A673 (cell line): Measurements from ENCODE around the gene PHF21A. TPM values are rescaled to one million over a fixed set of nuclear protein-coding genes. Genes with fewer than 3 reads are reported as not detected.

Experiments used
- BruUV-seq: library from RNA; stranded (reverse); fragments of 400-500 nt; replicated peaks from 2 replicates; lab custom pipeline; 2021; lab: Mats Ljungman, UMichigan
- CTCF ChIA-PET: fragments of 300-600 bp; sonication (Branson Sonifier 250); formaldehyde crosslinking; loops from one replicate; lab custom pipeline; 2022; ENCODE audit warnings: antibody characterized with exemption; lab: Charles Lee
- POLR2A ChIA-PET: fragments of 300-600 bp; sonication (Branson Sonifier 250); formaldehyde crosslinking; loops from one replicate; lab custom pipeline; 2022; ENCODE audit warnings: antibody characterized with exemption; ENCODE audit not compliant: low non-redundant PET; lab: Charles Lee
- DNase-seq: peaks from one replicate; pipeline ENCODE4 v3.0.0-alpha.2; 2015; ENCODE audit warnings: low spot score
- H3K27ac ChIP-seq: fragments of 200-600 bp; sonication (generic); 2 replicates; pipeline ENCODE4 v1.5.1; 2016; ENCODE audit warnings: mixed run types, low read depth, mild to moderate bottlenecking, mixed read lengths, antibody characterized with exemption, low read length; ENCODE audit not compliant: poor library complexity, severe bottlenecking
- H3K27me3 ChIP-seq: fragments of 200-600 bp; sonication (generic); replicated peaks from 2 replicates; pipeline ENCODE4 v1.6.1; 2017; ENCODE audit warnings: mixed run types, low read depth, mild to moderate bottlenecking, mixed read lengths, antibody characterized with exemption, low read length; ENCODE audit not compliant: insufficient read depth, poor library complexity
- H3K36me3 ChIP-seq: fragments of 200-600 bp; sonication (generic); 2 replicates; pipeline ENCODE4 v1.6.1; 2016; ENCODE audit warnings: mixed run types, mild to moderate bottlenecking, mixed read lengths, antibody characterized with exemption, low read length; ENCODE audit not compliant: insufficient read depth, poor library complexity, severe bottlenecking
- H3K4me1 ChIP-seq: fragments of 200-600 bp; sonication (generic); 2 replicates; pipeline ENCODE4 v1.6.1; 2017; ENCODE audit warnings: mixed run types, mild to moderate bottlenecking, mixed read lengths, antibody characterized with exemption, low read length; ENCODE audit not compliant: insufficient read depth, poor library complexity, severe bottlenecking
- H3K4me3 ChIP-seq: fragments of 200-600 bp; sonication (generic); 2 replicates; pipeline ENCODE4 v1.5.1; 2016; ENCODE audit warnings: low read depth, mixed run types, mild to moderate bottlenecking, mixed read lengths, low read length; ENCODE audit not compliant: poor library complexity, severe bottlenecking
- H3K9me3 ChIP-seq: fragments of 200-600 bp; sonication (generic); 2 replicates; pipeline ENCODE4 v1.6.1; 2016; ENCODE audit warnings: mixed run types, low read depth, mild to moderate bottlenecking, mixed read lengths, antibody characterized with exemption, low read length; ENCODE audit not compliant: poor library complexity, severe bottlenecking
- CTCF ChIP-seq: fragments of 300-800, 200-600 bp; sonication (generic); conservative IDR thresholded peaks from 2 replicates; pipeline ENCODE4 v1.5.1; 2017; ENCODE audit warnings: low read depth, mild to moderate bottlenecking, antibody characterized with exemption, low read length, moderate library complexity, mixed read lengths
- EZH2 ChIP-seq: fragments of 200-600 bp; sonication (generic); IDR thresholded peaks from 2 replicates; pipeline ENCODE4 v1.6.1; 2017; ENCODE audit warnings: borderline replicate concordance, low read depth, mild to moderate bottlenecking, mixed read lengths, antibody characterized with exemption, low read length; ENCODE audit not compliant: poor library complexity, severe bottlenecking
- intact Hi-C: fragments of 100-400 bp; cut with micrococcal nuclease; formaldehyde crosslinking; loops from one replicate; pipeline ENCODE4 v1.10.0; 2022; ENCODE audit not compliant: unreplicated experiment
- total RNA-seq: library from RNA; stranded (reverse); gene quantifications from 2 replicates; pipeline ENCODE4 v1.2.3, GENCODE V29; 2021

The PHF21A gene
- total RNA-seq, 1 experiment from 2014 or later: 77.2 TPM

GRCh38 chr11:46143049-46143806 lies 22.0 kb upstream of the PHF21A start:
- Histone ChIP-seq H3K36me3 (no peaks in the 10 kb centered on the region), H3K27me3 (no peaks in the 10 kb centered on the region), H3K4me1 (no peaks in the 10 kb centered on the region), H3K4me3 (no peak overlapping the region), H3K27ac (no peak overlapping the region), H3K9me3 (no peaks in the 10 kb centered on the region)
- TF ChIP-seq CTCF (no peak), EZH2 (no peak)
- DNase-seq: no peak
- ChIA-PET POLR2A (no interaction called here), CTCF (no interaction called here)
- BruUV-seq: no TSS peak
- intact Hi-C loops: no loop called here

- ChIA-PET POLR2A (no interaction called here), CTCF (no interaction called here)
- no TSS peak for BruUV-seq
- H3K9me3 ChIP-seq: no peaks in the 10 kb centered on the region
- no peak for DNase-seq
- intact Hi-C loops: no loop called here
- no peak overlapping the region for H3K27ac ChIP-seq
- no peaks in the 10 kb centered on the region for H3K4me1 ChIP-seq
- H3K27me3 ChIP-seq: no peaks in the 10 kb centered on the region
- TF ChIP-seq EZH2: no peak
- no peak for TF ChIP-seq CTCF
- H3K4me3 ChIP-seq: no peak overlapping the region
- no peaks in the 10 kb centered on the region for H3K36me3 ChIP-seq
Measured at GRCh38 chr11:46142561-46142960, 21.3 kb upstream of the PHF21A start.

- no peaks in the 10 kb centered on the region for H3K27me3 ChIP-seq
- POLR2A ChIA-PET: no interaction called here
- CTCF ChIA-PET: no interaction called here
- no peaks in the 10 kb centered on the region for H3K9me3 ChIP-seq
- intact Hi-C loops: no loop called here
- no peak overlapping the region for H3K4me3 ChIP-seq
- H3K4me1 ChIP-seq: no peaks in the 10 kb centered on the region
- no TSS peak for BruUV-seq
- no peaks in the 10 kb centered on the region for H3K36me3 ChIP-seq
- no peak overlapping the region for H3K27ac ChIP-seq
- no peak for DNase-seq
- TF ChIP-seq CTCF (no peak), EZH2 (no peak)
Measured at GRCh38 chr11:46141597-46141996, 20.3 kb upstream of the PHF21A start.
